Measurements from ENCODE around the gene ARHGAP22. TPM values are rescaled to one million over a fixed set of nuclear protein-coding genes. Genes with fewer than 3 reads are reported as not detected.
A peak's percentile ranks its signal among the peaks of the same experiment; 100 is the strongest.

Gene ARHGAP22
- total RNA-seq, 2 donors from 2014 or later: 1.9 to 2.9 TPM

GRCh38 chr10:48496831-48497779 is 107.8 kb downstream of the ARHGAP22 start:
- DNase-seq (no peak), ATAC-seq (no peak)
- intact Hi-C loops (cut with DNase I, micrococcal nuclease): no loop called here

GRCh38 chr10:48496105-48496830 is 108.6 kb downstream of the ARHGAP22 start:
- ATAC-seq (no peak), DNase-seq (no peak)
- intact Hi-C loops (cut with DNase I, micrococcal nuclease): no loop called here

- no peak for ATAC-seq
- intact Hi-C loops (cut with DNase I, micrococcal nuclease): no loop called here
- no peak for DNase-seq
Measured at GRCh38 chr10:48495282-48496045, 109.4 kb downstream of the ARHGAP22 start.

GRCh38 chr10:48494611-48495010 is 110.3 kb downstream of the ARHGAP22 start:
- DNase-seq (no peak), ATAC-seq (no peak)
- intact Hi-C loops (cut with DNase I, micrococcal nuclease): no loop called here

GRCh38 chr10:48494073-48494472 is 110.8 kb downstream of the ARHGAP22 start:
- intact Hi-C loops (cut with DNase I, micrococcal nuclease): no loop called here
- ATAC-seq (no peak), DNase-seq (no peak)

- no peak for ATAC-seq
- intact Hi-C loops (cut with DNase I, micrococcal nuclease): no loop called here
- DNase-seq: no peak
Measured at GRCh38 chr10:48493083-48493871, 111.6 kb downstream of the ARHGAP22 start.

- DNase-seq: no peak
- intact Hi-C loops (cut with DNase I, micrococcal nuclease): no loop called here
Measured at GRCh38 chr10:48492201-48492600, 112.7 kb downstream of the ARHGAP22 start.

GRCh38 chr10:48491392-48492139 is 113.3 kb downstream of the ARHGAP22 start:
- intact Hi-C loops (cut with DNase I, micrococcal nuclease): no loop called here
- DNase-seq: no peak
- ATAC-seq: no peak

More at GRCh38 chr10:48492201-48492600, 112.7 kb downstream of the ARHGAP22 start:
- ATAC-seq: no peak

GRCh38 chr10:48490946-48491345 is 113.9 kb downstream of the ARHGAP22 start:
- DNase-seq: no peak

GRCh38 chr10:48490571-48490940 is 114.3 kb downstream of the ARHGAP22 start:
- ATAC-seq (no peak), DNase-seq (peak in 1 of 2 donors; percentile 16)
- intact Hi-C loops (cut with DNase I, micrococcal nuclease): no loop called here

More at GRCh38 chr10:48490946-48491345, 113.9 kb downstream of the ARHGAP22 start:
- no peak for ATAC-seq
- intact Hi-C loops (cut with DNase I, micrococcal nuclease): no loop called here

GRCh38 chr10:48489099-48489498 is 115.8 kb downstream of the ARHGAP22 start:
- ATAC-seq (no peak), DNase-seq (no peak)
- intact Hi-C loops (cut with DNase I, micrococcal nuclease): no loop called here

GRCh38 chr10:48487244-48487643 is 117.6 kb downstream of the ARHGAP22 start:
- DNase-seq: no peak
- ATAC-seq: no peak
- intact Hi-C loops (cut with DNase I, micrococcal nuclease): no loop called here

- intact Hi-C loops (cut with DNase I, micrococcal nuclease): no loop called here
- no peak for DNase-seq
- ATAC-seq: no peak
Measured at GRCh38 chr10:48485711-48486110, 119.2 kb downstream of the ARHGAP22 start.

- DNase-seq: no peak
- no peak for ATAC-seq
- intact Hi-C loops (cut with DNase I, micrococcal nuclease): no loop called here
Measured at GRCh38 chr10:48484911-48485310, 120.0 kb downstream of the ARHGAP22 start.

GRCh38 chr10:48482207-48482606 is 122.7 kb downstream of the ARHGAP22 start:
- ATAC-seq: no peak
- no peak for DNase-seq
- intact Hi-C loops (cut with DNase I, micrococcal nuclease): no loop called here

- ATAC-seq: no peak
Measured at GRCh38 chr10:48481385-48481784, 123.5 kb downstream of the ARHGAP22 start.

GRCh38 chr10:48480397-48481374 is 124.2 kb downstream of the ARHGAP22 start:
- ATAC-seq (no peak), DNase-seq (no peak)
- intact Hi-C loops (cut with DNase I, micrococcal nuclease): no loop called here

More at GRCh38 chr10:48481385-48481784, 123.5 kb downstream of the ARHGAP22 start:
- intact Hi-C loops (cut with DNase I, micrococcal nuclease): no loop called here
- no peak for DNase-seq
